ENCODE results near the gene SH3RF2.

SH3RF2 gene

GRCh38 chr5:145923405-145923804, 13.0 kb upstream of the SH3RF2 start:
- no peak for DNase-seq

GRCh38 chr5:145924849-145925248, 11.5 kb upstream of the SH3RF2 start:
- no peak for DNase-seq

DNA sequence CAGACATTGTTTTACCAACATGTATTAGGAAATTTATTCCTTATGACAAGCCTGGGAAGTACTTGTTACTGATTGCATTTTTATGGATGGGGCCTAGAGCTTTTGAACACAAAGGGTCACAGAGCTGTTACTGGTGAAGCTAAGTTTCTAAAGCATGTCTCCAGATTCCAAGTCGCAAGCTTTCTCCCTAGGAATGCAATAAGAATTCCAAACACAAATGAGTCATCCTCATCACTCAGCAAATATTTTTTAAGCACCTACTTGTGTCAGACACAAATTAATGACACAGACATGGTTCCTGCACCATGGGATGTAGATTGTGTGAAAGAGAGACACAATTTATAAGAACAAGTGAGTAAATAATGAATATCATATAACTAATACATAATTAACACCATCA, 11.0 kb upstream of the SH3RF2 start:
- DNase-seq, result no peak

DNA sequence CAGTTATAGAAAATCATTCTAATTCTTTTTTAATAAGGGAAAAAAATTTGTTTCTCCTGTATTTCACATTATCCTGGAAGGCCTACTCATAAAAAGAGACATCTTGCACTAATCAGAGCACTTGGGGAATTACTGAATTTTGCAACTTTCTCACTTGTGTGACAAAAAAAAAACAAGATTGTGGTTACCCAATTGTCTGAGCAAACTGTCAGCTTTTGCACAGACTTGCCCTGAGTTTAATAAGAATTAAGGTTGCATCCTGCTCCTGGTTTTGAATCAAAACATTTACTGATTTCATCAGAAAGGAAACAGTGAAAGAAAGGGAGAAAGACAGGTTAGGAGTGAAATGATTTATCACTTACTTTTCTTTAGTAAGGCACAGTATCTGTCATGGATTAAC, 10.6 kb upstream of the SH3RF2 start:
- no peak for DNase-seq

- no peak for DNase-seq
These were observed 4.7 kb upstream of the SH3RF2 start for GRCh38 chr5:145931718-145932117.

DNA sequence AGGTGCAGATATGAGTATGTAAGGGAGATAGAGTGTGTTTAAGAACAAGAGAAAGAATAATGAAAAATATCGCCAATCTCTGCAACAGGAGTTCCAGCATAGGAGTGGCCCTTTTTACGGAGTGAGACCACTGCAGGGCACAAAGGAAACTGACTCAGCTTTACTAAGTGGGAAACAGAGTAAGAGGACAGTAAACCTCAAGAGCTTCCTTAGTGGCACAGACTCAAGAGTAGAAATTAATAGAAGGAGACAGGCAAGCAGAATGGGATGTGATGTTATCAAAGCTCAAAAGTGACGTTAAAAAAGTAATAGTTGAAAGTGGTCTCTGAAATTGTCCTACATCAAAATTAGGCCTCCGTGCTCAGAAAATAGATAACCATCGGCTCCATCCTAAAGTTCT, 2.1 kb upstream of the SH3RF2 start:
- no peak for DNase-seq

- DNase-seq, result no peak
These were observed 1.3 kb downstream of the SH3RF2 start for GRCh38 chr5:145937432-145938250.

DNA sequence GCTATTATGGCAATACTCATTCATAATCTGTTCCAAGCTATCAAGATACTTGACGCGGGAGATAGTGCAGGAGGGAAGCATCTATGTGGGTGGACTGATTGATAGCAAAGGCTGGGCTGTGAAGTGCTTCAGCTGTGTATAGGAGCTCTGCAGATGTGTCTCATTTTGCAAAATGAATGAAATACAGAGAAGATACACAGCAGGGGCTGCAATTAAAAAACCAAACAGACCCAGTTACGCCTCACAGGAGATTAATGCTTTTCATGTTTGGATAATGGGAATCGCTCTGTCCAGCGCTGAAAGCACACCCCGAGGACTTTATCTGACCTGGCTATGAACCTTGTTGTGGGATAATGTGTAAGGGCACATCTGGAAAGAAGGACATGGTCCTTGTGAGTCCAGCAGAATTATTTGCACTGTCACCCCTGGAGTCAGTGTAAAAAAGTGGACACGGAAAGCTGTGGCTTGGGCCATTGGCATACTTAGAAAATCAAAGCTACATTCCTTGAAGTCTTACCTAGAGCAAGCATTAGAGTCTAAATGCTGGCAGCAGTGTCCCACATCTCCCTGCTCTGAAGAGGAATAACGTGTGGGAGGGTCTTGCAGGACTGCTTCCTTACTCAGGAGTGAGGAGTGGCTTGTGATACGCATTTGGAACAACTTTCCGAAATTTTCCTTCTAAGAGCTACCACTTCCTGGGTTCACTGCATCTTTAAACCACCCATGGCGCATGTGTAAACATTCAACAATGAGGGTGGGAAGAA, 2.6 kb downstream of the SH3RF2 start:
- no peak for DNase-seq

DNA sequence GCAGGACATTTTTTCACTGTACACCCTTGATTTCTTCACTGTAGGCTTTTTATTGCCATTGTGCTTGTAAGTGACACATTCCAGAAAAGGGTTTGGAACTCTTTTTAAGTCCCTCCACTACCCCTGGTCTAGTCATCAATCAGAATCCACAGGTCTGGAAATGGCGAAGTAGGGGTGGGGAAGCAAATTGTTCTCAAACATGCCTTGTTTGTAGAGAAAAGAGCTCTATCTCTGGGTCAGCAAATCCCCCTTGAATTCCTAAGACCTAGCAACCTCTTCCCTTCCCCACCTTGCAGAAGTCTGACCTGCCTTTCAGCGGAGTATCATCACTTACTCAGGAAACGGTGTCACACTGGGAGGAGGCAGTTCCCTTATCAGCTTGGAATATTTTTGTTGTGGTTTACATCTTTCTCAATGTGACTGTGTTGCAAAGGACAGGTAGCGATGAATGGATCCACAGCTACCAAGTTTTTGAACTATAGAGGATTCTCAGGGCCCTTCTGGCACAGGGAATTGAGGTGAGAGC, 3.2 kb downstream of the SH3RF2 start:
- DNase-seq, result no peak

DNA sequence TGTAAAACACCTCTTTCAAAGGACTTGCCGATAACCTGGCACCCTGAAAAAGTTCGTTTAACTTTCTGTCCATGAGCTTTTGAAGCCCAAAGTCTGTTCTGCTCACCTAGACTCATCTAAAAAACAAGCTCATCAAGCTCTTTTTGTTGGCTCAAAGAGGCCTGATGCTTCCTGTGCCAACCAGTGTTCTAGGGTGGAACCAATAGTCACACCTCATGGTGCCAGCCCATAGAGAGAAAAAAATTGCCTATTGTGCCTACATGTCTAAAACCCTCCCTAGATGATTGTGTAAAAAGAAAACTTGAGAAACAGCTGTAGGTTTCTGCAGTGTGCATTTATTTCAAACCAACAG, 4.7 kb downstream of the SH3RF2 start:
- no peak for DNase-seq

DNA sequence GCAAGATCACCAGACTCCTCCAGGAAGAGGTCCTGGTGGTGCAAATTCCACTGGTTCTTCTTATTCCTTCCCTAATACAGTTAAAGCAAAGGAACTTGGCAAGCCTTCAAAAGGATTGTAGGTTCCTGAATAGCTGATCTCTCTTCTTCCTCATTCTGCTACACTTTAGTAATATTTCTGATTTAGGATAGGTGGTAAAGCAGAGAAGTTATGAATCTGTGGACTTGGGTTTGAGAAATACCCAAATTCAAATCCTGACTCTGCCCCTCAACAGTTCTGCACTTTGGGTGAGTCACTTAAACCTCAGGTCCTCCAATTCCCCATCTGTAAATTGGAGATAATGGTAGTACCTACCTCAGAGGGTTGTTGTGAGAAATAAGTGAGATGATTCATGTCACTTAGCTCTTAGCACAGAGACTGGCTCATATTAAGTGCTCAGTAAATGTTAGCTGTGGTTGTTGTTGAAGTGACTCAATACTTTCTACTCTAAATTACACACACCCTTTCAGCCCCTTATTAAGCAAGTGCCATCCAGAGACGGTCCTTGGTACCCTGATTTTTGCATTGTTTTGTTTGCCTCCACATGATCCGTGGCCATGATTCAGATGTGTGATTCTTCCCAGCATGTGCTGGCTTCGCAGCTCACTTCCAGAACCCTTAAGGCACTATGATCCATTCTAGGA, 5.2 kb downstream of the SH3RF2 start:
- DNase-seq, result no peak

DNA sequence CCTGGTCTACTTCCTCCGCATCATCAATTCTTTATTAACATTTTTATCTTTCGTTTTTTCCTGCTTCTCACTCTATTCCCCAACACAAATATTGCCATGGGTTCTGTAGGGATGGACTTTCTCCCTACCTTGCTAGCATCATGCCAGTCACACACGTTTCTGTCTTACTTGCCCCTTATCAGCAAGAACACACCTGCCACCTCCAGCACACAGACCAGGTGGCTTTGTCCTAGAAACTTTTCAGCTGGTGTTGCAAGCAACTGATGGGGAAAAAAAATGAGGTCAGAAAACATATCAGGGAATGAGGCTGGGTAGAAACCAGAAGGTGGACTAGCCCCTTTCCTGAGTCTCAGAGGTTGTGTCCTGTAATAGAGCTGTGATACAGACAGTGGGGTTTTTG, 5.8 kb downstream of the SH3RF2 start:
- DNase-seq, result no peak

DNA sequence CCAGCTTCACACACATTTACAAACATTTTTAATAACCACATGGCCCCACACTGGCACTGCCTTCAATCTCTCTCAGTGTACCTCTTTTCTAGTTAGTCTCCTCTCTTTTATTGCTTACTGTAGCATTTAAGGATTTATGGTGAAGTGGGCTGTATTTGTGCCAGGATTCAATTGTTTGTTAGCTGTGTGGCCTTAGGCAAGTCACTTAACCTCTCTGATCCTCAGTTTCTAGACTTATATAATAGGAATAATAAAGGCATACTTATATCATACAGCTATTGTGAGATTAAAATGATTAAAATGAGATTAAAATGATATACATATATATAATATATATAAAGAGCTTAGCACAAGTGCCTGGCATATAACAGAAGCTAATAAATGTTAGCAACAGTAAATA, 6.4 kb downstream of the SH3RF2 start:
- no peak for DNase-seq

DNA sequence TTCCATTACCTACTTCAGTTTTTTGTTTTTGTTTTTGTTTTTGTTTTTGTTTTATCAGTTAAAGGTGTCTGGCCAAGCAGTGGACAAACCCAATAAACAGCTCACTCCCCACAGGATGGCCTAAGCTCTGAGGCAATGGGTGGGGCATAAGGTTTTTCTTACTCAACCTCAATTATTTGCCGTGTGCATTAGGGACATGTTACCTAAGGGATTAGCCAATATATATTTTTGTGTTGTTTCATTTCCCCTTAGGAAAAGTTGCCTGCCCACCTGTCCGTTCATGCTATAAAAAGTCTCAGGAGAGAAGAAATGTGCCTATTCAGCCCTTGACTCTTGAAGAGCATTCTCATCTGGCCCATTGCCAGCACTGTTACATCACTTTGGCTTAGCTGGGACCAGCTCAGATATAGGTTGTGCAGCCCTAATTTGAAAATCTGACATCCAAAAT, 7.3 kb downstream of the SH3RF2 start:
- DNase-seq, result no peak

DNA sequence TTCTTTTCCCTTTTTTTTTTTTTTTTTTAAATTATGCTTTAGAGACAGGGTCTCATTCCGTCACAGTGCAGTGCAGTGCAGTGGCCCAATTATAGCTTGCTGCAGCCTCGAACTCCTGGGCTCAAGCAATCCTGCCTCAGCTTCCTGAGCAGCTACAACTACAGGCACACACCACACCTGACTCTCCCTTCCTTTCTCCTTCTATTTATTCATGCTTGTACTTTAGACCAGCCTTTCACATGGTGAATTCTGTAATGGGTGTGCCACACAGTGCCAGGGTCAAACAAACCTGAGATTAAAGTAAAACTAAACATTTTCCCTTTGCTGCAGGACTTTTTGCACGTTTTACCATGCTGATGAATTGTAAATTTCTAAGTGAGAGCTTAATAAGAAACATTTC, 8.0 kb downstream of the SH3RF2 start:
- no peak for DNase-seq

DNA sequence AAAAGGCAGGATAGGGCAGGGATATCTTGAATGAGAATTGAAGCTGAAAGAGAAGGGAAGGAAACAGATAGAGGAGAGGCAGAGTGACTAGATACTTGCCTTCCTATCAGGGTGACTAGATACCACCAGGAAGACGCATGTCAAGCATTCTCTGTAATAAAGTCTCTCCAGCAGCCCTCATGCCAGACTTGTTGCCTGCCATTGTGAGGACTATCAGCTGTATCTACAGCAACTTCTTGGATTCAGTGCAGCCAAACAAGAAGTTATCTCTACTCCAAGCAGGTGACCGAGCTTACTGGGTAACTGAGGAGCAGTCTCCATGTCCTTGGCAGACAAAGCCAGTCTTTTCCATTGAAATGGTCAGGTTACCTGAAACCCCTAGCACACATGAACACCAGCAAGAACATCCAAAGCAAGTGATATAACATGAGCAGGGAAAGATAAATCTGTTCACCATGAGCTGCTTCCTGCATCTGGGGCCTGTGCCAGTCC, 9.3 kb downstream of the SH3RF2 start:
- DNase-seq, result no peak

DNA sequence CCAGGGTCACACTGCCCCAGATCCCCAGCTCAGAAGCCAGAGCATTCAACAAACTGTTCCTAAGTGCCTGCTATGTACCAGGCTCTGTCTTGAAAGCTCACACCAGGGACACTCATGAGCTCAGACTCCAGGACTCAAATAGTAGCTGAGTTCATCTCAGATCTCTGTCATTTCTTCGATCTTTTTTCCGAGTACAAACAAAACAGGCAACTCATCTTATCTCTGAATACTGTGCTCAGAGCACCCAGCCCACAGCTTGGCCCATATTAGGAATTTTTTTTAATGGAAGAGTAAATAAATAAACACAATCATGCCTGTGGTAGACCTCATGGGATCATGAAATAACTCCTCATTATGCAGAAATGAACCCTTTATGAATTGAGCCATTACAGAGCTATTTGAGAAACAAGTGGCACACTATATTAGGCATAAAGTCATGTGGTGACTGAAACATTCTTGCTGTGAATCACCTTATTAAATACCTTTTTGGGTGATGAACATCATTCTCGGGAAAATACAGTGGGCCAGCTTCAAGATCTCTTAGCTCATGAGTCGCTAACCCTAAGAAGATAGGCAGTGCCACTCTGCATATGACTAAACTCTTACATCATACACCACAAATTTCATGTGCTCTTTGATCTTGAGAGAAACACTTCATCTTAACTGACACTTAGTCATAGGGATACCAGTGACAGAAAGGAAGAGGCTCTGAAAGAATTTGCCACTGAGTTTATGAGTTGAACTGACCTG, 9.9 kb downstream of the SH3RF2 start:
- DNase-seq, result no peak

DNA sequence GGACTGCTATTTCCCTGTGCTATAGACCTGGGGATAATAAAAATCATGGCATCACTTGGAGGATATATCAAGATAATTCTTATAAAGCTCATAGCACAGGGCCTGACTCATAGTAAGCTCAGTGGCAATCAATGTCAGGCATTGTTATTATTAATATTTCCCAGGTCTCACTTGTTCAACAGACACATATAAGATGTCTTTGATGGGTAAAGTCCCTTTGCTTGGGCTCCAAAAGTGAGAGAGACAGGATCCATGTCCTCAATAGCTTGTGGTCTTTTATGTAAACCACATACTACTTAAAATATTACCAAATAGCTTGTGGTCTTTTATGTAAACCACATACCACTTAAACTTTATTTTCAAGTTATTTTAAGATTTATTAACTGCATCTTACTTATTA, 11.2 kb downstream of the SH3RF2 start:
- no peak for DNase-seq

DNA sequence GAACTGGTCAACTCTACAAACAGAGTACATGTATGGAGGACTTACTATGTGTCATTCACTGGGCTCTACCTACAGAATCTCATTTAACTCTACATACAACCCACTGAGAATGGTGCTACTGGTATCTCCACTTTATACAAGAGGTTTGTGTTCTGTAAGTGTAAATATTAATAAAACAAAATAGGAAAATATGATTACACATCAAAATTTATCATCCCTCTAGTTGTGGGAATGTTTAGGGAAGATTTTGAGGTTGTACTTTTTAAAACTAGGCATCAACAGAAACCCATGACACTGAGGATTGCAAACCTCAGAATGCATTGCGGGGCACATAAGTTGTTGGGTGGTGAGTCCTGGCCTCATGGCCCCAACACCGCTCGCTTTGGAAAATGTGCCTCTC, 11.7 kb downstream of the SH3RF2 start:
- no peak for DNase-seq

DNA sequence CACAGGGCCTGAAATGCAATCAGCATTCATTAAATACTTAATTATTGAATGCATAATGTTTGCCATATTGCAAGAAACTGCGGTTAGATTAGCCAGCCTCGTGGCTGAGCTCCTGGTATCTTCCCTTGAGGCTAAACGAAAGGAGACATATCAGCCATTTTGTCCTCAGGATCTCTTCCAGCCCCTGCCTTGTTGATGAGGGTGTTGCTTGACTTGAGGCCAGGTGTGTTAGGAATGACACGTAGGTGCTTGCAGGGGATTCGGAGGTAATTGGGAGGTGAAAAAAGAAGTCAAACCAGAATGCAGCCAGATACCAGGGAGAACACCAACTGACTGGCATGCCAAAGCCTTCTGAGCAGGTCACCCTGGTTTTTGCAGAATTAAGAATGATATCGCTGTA, 12.5 kb downstream of the SH3RF2 start:
- no peak for DNase-seq

DNA sequence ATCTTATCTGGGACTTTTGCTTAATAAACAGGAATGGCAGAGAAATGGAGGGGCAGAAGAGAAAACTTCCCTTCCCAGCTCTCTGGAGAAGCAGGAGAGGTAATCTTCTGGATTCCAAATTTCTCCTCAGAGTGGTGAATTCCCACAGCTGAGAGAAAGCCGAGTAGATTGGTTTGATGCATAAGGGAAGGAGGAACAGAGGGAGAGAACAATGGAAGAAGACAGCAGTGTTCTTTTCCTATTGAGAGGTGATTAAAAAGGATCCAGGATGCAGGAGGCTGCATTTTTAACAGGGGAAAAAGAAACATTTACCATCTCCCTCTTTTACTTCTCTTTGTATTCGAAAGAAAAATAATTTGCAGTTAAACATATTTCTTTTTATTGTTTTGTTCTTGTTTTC, 13.1 kb downstream of the SH3RF2 start:
- DNase-seq, result no peak

DNA sequence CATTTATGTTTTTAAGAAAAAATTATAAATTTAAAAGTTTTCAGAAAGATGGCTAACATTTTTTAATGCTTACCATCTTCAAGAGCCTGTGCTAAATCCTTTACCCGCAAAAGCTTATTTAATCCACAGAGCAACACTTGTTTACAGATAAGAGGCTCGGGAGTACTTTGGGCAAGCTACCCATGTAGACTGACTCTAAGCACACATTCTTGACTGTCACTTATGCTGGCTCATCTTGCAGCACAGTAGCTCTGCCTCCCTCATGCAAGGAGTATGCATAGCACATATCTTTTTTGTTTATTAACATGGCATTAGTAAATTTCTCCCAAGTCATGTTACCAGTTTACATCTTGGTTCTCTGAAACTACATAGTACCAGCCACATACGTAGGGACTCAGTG, 14.7 kb downstream of the SH3RF2 start:
- DNase-seq, result no peak

GRCh38 chr5:145953202-145953601, 16.8 kb downstream of the SH3RF2 start:
- no peak for DNase-seq
